Measurements from ENCODE around the gene SCAMP2.

GRCh38 chr15:74870436-74871215 lies 2.5 kb downstream of the SCAMP2 start:
- no peak for TF ChIP-seq CTCF (IDR thresholded peaks at IDR 0.05)
- no peak for TF ChIP-seq POLR2AphosphoS5 (IDR thresholded peaks at IDR 0.05)
- no peak for TF ChIP-seq POLR2A (IDR thresholded peaks at IDR 0.05)
